NCI-H1694 treated with DMSO at 0.1 percent for 48 hours (cell line): ENCODE results near the gene NETO1.

ENCODE experiments used
- DNase-seq: peaks from one replicate; lab custom pipeline; 2025; lab: John Stamatoyannopoulos, UW

Gene NETO1

GRCh38 chr18:72846736-72847533, 20.9 kb downstream of the NETO1 start:
- DNase-seq: peak; percentile 15

- no peak for DNase-seq
Observed at GRCh38 chr18:72843743-72844142, 24.0 kb downstream of the NETO1 start.

- DNase-seq: no peak
Observed at GRCh38 chr18:72840109-72840508, 27.7 kb downstream of the NETO1 start.

- DNase-seq: no peak
Observed at GRCh38 chr18:72834731-72835130, 33.1 kb downstream of the NETO1 start.

GRCh38 chr18:72833471-72833870, 34.3 kb downstream of the NETO1 start:
- DNase-seq: no peak

- DNase-seq: peak; percentile 36
Observed at GRCh38 chr18:72830109-72830508, 37.7 kb downstream of the NETO1 start.

- DNase-seq: no peak
Observed at GRCh38 chr18:72828601-72829000, 39.2 kb downstream of the NETO1 start.

GRCh38 chr18:72826736-72827135, 41.1 kb downstream of the NETO1 start:
- DNase-seq: no peak

GRCh38 chr18:72823345-72823744, 44.4 kb downstream of the NETO1 start:
- no peak for DNase-seq

GRCh38 chr18:72822202-72822601, 45.6 kb downstream of the NETO1 start:
- DNase-seq: no peak

- no peak for DNase-seq
Observed at GRCh38 chr18:72820571-72820970, 47.2 kb downstream of the NETO1 start.

- DNase-seq: no peak
Observed at GRCh38 chr18:72819050-72819449, 48.7 kb downstream of the NETO1 start.

- no peak for DNase-seq
Observed at GRCh38 chr18:72811047-72811446, 56.7 kb downstream of the NETO1 start.

GRCh38 chr18:72808680-72809079, 59.1 kb downstream of the NETO1 start:
- DNase-seq: no peak

GRCh38 chr18:72799106-72799505, 68.7 kb downstream of the NETO1 start:
- no peak for DNase-seq

GRCh38 chr18:72783530-72783929, 84.3 kb downstream of the NETO1 start:
- DNase-seq: no peak

- DNase-seq: no peak
Observed at GRCh38 chr18:72774914-72775313, 92.9 kb downstream of the NETO1 start.

- DNase-seq: no peak
Observed at GRCh38 chr18:72772916-72773315, 94.9 kb downstream of the NETO1 start.

GRCh38 chr18:72768681-72769229, 99.0 kb downstream of the NETO1 start:
- DNase-seq: no peak

GRCh38 chr18:72762515-72763122, 105.2 kb downstream of the NETO1 start:
- peak; percentile 58 for DNase-seq

- DNase-seq: no peak
Observed at GRCh38 chr18:72752220-72752619, 115.6 kb downstream of the NETO1 start.

GRCh38 chr18:72742002-72742401, 125.8 kb downstream of the NETO1 start:
- no peak for DNase-seq

GRCh38 chr18:72738136-72738535, 129.7 kb downstream of the NETO1 start:
- DNase-seq: no peak
